Breast epithelium (tissue), 4 donors: Measurements from ENCODE around the gene RASL10B. TPM values are rescaled to one million over a fixed set of nuclear protein-coding genes. Genes with fewer than 3 reads are reported as not detected.

Experiments
- DNase-seq, 2 donors: peaks; one replicate each; pipeline ENCODE4 v3.0.0-alpha.2; 2019; ENCODE audit warnings: low spot score in 2 of 2
- H3K27ac ChIP-seq, 2 donors: fragments of 200-600 bp; sonication (generic) in 1 of 2; one replicate each; pipeline ENCODE4 v1.5.1; 2016 to 2019; ENCODE audit warnings: mild to moderate bottlenecking in 1 of 2
- H3K27me3 ChIP-seq, 2 donors: fragments of 200-600 bp; sonication (generic) in 1 of 2; one replicate each; pipeline versions ENCODE4 v1.5.1 to v1.6.0; 2017 to 2019; ENCODE audit warnings: control low read depth in 1 of 2, mild to moderate bottlenecking in 1 of 2
- H3K36me3 ChIP-seq: fragments of 200-600 bp; one replicate; pipeline ENCODE4 v1.5.1; 2019
- H3K4me1 ChIP-seq, 2 donors: fragments of 200-600 bp; sonication (generic); one replicate each; pipeline ENCODE4 v1.5.1; 2016 to 2019; ENCODE audit warnings: control low read depth in 1 of 2
- H3K4me3 ChIP-seq, 3 donors: fragments of 200-600 bp; sonication (generic); 1 replicate in 2 of 3; 2 replicates in 1 of 3; pipeline ENCODE4 v1.5.1; 2016 to 2019; ENCODE audit warnings: mild to moderate bottlenecking in 3 of 3, moderate library complexity in 2 of 3
- H3K9me3 ChIP-seq, 2 donors: fragments of 200-600 bp; sonication (generic) in 1 of 2; one replicate each; pipeline ENCODE4 v1.5.1; 2016 to 2019; ENCODE audit warnings: control low read depth in 1 of 2
- POLR2A ChIP-seq: fragments of 450-650 bp; IDR thresholded peaks from one replicate; pipeline ENCODE4 v1.6.1; 2016; ENCODE audit warnings: antibody characterized with exemption, mild to moderate bottlenecking, moderate library complexity
- POLR2AphosphoS5 ChIP-seq, 3 donors: sonication (generic); formaldehyde crosslinking; IDR thresholded peaks; one replicate each; pipeline ENCODE4 v1.6.1; 2017; ENCODE audit warnings: antibody characterized with exemption in 3 of 3
- intact Hi-C: fragments of 100-400 bp; cut with DNase I; formaldehyde crosslinking; loops from one replicate; pipeline ENCODE4 v1.15.1; 2023; ENCODE audit warnings: low total_unique reads
- total RNA-seq, 3 donors: library from RNA; depleted of rRNA; stranded (reverse); fragments of >200 nt; gene quantifications; one replicate each; pipeline ENCODE4 v1.1.0, GENCODE V29; 2016
- TF ChIP-seq, protein P1 (sequence below), 3 donors: fragments of 450-650 bp; IDR thresholded peaks; one replicate each; pipeline ENCODE4 v1.5.1; 2016 to 2017; ENCODE audit warnings: antibody characterized with exemption in 3 of 3, mild to moderate bottlenecking in 3 of 3, moderate library complexity in 3 of 3

The RASL10B gene
- total RNA-seq, 3 donors from 2014 or later: 5.9 to 27.8 (median 11.1) TPM

DNA sequence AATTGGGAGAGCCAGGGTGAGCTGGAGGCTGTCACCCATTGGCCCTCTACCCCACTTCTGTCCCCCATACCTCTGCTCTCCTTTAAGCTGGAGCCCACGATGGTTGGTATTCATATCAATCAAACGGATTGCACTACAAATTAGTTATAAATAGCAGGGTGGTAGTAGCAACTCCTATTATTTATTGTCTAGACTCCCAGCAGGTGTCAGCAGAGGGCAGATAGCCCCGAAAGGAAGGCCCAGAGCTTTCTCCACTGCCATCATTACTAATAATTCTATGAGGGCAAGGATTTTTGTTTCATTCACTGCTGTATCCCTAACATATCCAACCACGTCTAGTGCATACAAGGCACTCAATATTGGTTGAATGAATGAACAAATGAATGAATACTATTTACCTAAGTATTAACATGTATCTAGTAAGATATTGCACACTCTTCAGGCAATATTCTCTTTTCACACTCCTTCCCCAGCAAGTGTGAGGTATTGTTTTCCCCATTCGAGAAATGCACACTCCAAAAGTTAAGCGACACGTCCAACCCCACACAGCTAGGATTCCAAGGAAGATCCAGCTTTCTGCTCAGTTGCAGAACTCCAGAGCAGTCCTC lies 35.6 kb downstream of the RASL10B start:
- DNase-seq: no peak
- H3K4me3 ChIP-seq: no peak overlapping the region
- H3K27me3 ChIP-seq: no peaks in the 10 kb centered on the region
- intact Hi-C loops: loop anchor here (5.0 kb wide), 1 partner anchor 40 kb away; the partner anchor contains the start of gene TAF15
- no peak overlapping the region for H3K27ac ChIP-seq
- H3K4me1 ChIP-seq: no peaks in the 10 kb centered on the region
- no peaks in the 10 kb centered on the region for H3K36me3 ChIP-seq
- no peaks in the 10 kb centered on the region for H3K9me3 ChIP-seq
- TF ChIP-seq POLR2A (no peak), POLR2AphosphoS5 (IDR thresholded peaks at IDR 0.05) (no peak)
- TF ChIP-seq, protein P1, sequence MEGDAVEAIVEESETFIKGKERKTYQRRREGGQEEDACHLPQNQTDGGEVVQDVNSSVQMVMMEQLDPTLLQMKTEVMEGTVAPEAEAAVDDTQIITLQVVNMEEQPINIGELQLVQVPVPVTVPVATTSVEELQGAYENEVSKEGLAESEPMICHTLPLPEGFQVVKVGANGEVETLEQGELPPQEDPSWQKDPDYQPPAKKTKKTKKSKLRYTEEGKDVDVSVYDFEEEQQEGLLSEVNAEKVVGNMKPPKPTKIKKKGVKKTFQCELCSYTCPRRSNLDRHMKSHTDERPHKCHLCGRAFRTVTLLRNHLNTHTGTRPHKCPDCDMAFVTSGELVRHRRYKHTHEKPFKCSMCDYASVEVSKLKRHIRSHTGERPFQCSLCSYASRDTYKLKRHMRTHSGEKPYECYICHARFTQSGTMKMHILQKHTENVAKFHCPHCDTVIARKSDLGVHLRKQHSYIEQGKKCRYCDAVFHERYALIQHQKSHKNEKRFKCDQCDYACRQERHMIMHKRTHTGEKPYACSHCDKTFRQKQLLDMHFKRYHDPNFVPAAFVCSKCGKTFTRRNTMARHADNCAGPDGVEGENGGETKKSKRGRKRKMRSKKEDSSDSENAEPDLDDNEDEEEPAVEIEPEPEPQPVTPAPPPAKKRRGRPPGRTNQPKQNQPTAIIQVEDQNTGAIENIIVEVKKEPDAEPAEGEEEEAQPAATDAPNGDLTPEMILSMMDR (IDR thresholded peaks at IDR 0.05): peak in 2 of 3 donors; percentile 38 to 40

DNA sequence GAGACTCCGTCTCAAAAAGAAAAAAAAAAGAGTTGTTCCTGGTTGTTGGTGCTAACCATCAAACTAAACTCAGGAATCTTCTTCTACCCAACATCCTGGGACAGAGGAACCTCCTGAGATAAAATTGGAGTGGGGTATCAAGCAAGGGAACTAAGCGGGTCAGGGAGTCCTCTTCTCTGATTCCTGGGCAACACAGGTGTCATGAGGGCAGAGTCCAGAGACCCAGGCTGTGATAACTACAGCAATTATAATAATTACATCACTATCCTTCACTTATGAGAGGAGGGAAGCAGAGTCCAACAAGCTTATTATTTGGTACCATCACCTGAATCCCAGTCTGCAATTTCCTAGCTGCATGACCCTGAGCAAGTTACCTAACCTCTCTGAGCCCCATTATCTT lies 37.4 kb downstream of the RASL10B start:
- TF ChIP-seq, protein P1 (IDR thresholded peaks at IDR 0.05): no peak
- TF ChIP-seq POLR2AphosphoS5 (IDR thresholded peaks at IDR 0.05) (no peak), POLR2A (no peak)
- no peaks in the 10 kb centered on the region for H3K9me3 ChIP-seq
- H3K36me3 ChIP-seq: no peaks in the 10 kb centered on the region
- intact Hi-C loops: loop anchor here (5.0 kb wide), 1 partner anchor 39 kb away; the partner anchor contains the start of gene TAF15
- no peak overlapping the region for H3K27ac ChIP-seq
- no peak overlapping the region for H3K4me3 ChIP-seq
- H3K4me1 ChIP-seq: no peaks in the 10 kb centered on the region
- no peaks in the 10 kb centered on the region for H3K27me3 ChIP-seq
- DNase-seq: no peak

DNA sequence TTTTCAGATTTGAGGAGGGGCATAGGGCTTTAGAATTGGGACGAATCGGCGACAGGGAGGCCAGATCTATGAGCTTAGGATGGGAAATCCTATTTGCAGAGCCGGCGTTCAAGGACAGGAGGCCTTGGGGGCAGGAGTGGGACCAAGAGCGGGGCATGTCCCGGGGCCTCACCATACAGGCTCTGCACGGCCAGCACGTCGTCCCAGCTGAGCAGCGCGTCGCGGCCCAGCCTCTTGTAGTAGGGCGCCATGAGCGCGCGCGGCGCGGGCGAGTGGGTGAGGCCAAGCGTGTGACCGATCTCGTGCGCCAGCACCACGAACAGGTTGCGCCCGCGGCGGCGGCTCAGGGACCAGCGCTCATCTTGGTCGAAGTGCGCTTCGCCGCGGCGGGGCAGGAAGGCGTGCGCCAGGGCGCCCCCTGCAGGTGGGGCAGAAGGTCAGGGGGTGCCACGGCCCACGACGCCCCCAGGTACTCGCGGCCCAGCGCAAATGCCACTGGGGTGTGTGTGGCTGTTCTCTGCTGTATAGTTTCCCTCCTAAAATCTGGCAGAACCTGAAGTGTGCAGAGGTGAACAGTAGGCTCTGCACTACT lies 38.6 kb downstream of the RASL10B start:
- H3K4me1 ChIP-seq: no peaks in the 10 kb centered on the region
- DNase-seq: no peak
- no peaks in the 10 kb centered on the region for H3K27me3 ChIP-seq
- intact Hi-C loops: loop anchor here (5.0 kb wide), 1 partner anchor 37 kb away; the partner anchor contains the start of gene TAF15
- H3K4me3 ChIP-seq: no peak overlapping the region
- TF ChIP-seq, protein P1 (IDR thresholded peaks at IDR 0.05): no peak
- TF ChIP-seq POLR2A: no peak
- no peak for TF ChIP-seq POLR2AphosphoS5 (IDR thresholded peaks at IDR 0.05)
- no peak overlapping the region for H3K27ac ChIP-seq
- no peaks in the 10 kb centered on the region for H3K9me3 ChIP-seq
- no peaks in the 10 kb centered on the region for H3K36me3 ChIP-seq

DNA sequence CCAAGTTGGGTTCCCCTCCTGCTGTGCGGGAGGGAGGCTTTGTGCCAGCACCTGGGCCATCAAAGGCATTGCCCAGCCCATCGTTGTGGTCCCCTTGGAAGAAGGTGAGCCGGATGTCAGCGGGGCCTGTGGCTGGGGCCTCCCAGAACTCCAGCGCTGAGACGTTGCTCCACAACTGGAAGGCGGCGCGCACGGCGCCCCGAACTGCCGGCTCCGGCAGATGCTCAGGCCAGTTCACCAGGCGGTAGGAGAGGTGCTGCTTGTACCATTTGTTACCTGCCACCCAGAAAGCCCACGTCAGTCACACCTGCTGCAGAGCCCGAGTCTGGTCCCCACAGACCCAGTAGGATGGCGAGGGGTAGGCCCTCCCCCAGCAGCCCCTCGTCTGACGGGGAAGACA lies 41.7 kb downstream of the RASL10B start:
- Histone ChIP-seq H3K9me3 (no peaks in the 10 kb centered on the region), H3K27me3 (no peaks in the 10 kb centered on the region), H3K4me1 (no peaks in the 10 kb centered on the region), H3K27ac (no peak overlapping the region), H3K36me3 (no peaks in the 10 kb centered on the region), H3K4me3 (no peak overlapping the region)
- no peak for DNase-seq
- intact Hi-C loops: no loop called here
- TF ChIP-seq POLR2AphosphoS5 (IDR thresholded peaks at IDR 0.05) (no peak), POLR2A (no peak)
- TF ChIP-seq, protein P1 (IDR thresholded peaks at IDR 0.05): no peak

DNA sequence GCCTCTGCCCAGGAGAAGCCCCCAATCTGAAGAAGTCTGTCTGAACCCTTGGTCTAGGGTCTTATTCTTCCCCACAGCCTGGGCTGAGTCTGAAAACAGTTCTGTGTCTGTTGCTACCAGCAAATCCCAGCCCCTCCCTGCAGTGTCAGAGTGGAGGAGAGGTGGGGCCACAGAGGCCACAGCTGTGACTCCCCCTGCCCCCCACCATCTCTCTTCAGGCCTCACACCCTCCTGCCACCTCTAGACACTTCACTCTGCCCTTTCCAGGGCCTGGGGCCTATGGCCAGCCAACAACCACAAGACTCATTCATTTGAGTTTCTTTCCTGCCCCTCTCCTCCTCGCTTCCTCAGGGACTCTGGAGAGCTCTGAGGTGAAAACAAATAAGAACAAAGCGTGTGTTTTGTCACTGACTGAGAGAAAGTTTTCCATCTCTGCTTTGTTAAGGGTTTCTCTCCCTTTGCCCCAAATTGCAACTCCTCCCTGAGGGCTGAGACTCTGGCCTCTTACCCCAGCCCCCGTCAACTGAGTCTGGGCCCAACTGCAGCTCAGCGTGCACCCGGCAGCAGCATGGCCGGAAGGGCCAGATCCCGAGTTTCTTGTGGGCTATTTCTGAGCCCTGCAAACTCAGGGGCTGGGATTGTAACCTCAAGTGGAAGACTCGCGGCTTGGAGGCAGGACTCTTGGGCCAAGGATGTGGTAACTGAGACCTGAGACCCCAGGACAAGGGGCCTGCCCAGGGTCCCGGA lies 42.4 kb downstream of the RASL10B start:
- no peaks in the 10 kb centered on the region for H3K27me3 ChIP-seq
- no peak for TF ChIP-seq POLR2AphosphoS5 (IDR thresholded peaks at IDR 0.05)
- TF ChIP-seq POLR2A: no peak
- TF ChIP-seq, protein P1 (IDR thresholded peaks at IDR 0.05): no peak
- H3K27ac ChIP-seq: no peak overlapping the region
- no peak for DNase-seq
- no peaks in the 10 kb centered on the region for H3K36me3 ChIP-seq
- H3K4me1 ChIP-seq: no peaks in the 10 kb centered on the region
- intact Hi-C loops: no loop called here
- H3K9me3 ChIP-seq: no peaks in the 10 kb centered on the region
- no peak overlapping the region for H3K4me3 ChIP-seq
